HepG2 (cell line): ENCODE data around the gene PTBP2. TPM values are rescaled to one million over a fixed set of nuclear protein-coding genes. Genes with fewer than 3 reads are reported as not detected.
A peak's percentile ranks its signal among the peaks of the same experiment; 100 is the strongest.

Source experiments
- ATAC-seq: fragments of 200-7000 bp; cut with Tn5 transposase; 3 replicates; pipeline ENCODE4 v1.9.1; 2020; ENCODE audit warnings: mild to moderate bottlenecking, moderate library complexity
- BruUV-seq: library from RNA; stranded (reverse); fragments of 400-500 nt; replicated peaks from 2 replicates; lab custom pipeline; 2021; lab: Mats Ljungman, UMichigan
- CTCF ChIA-PET: fragments of 300-600 bp; formaldehyde crosslinking; extraction: SDS; loops from one replicate; lab custom pipeline; 2021; ENCODE audit warnings: low total read pairs, inconsistent platforms, low intra/inter-chr PET ratio; lab: Yijun Ruan, JAX
- POLR2A ChIA-PET: fragments of 350-600 bp; sonication (Branson Sonifier 250); formaldehyde crosslinking; loops from one replicate; lab custom pipeline; 2020; ENCODE audit warnings: antibody characterized with exemption, inconsistent platforms; lab: Yijun Ruan, JAX
- DNase-seq: peaks from one replicate; pipeline ENCODE4 v3.0.0-alpha.2; 2015; ENCODE audit warnings: low spot score
- FAIRE-seq: peaks from 3 replicates; lab custom pipeline; 2011; peaks lifted over from hg19 to GRCh38; lab: Jason Lieb, UNC
- H2AFZ ChIP-seq: one replicate; pipeline ENCODE4 v1.6.1; 2011; ENCODE audit warnings: low read length, inconsistent platforms
- H3K27ac ChIP-seq: fragments of 300-600 bp; 3 replicates; pipeline ENCODE4 v1.8.0; 2011; ENCODE audit warnings: mixed run types, mild to moderate bottlenecking, mixed read lengths, low read length, inconsistent platforms; ENCODE audit not compliant: insufficient read depth; ENCODE audit errors: extremely low read length
- H3K27me3 ChIP-seq, 2 experiments: fragments of 200-600 bp in 1 of 2; 2 replicates in 1 of 2; 3 replicates in 1 of 2; pipeline versions ENCODE4 v1.6.0 to v1.8.0; 2011; ENCODE audit warnings: low read length in 2 of 2, mild to moderate bottlenecking in 2 of 2, moderate library complexity in 2 of 2, inconsistent platforms in 1 of 2; ENCODE audit not compliant: insufficient read depth in 2 of 2, control insufficient read depth in 1 of 2
- H3K36me3 ChIP-seq, 2 experiments: fragments of 200-600 bp in 1 of 2; replicated peaks in 1 of 2; 2 replicates in 1 of 2; 3 replicates in 1 of 2; pipeline versions ENCODE4 v1.5.1 to v1.8.0; 2011; ENCODE audit warnings: low read length in 2 of 2, inconsistent platforms in 1 of 2; ENCODE audit not compliant: insufficient read depth in 2 of 2, control insufficient read depth in 1 of 2
- H3K4me1 ChIP-seq: 2 replicates; pipeline ENCODE4 v1.5.1; 2012; ENCODE audit warnings: low read length, inconsistent platforms; ENCODE audit not compliant: insufficient read depth
- H3K4me2 ChIP-seq: 2 replicates; pipeline ENCODE4 v1.6.0; 2011; ENCODE audit warnings: low read depth, low read length, inconsistent platforms
- H3K4me3 ChIP-seq, 3 experiments: fragments of 200-600 bp in 1 of 3; sonication (generic), shearing (Covaris generic) in 1 of 3; replicated peaks in 1 of 3; 2 replicates each; pipeline ENCODE4 v1.5.1; 2011 to 2016; ENCODE audit warnings: low read length in 3 of 3, inconsistent platforms in 2 of 3, low read depth in 2 of 3, mild to moderate bottlenecking in 2 of 3, control low read depth in 1 of 3, mixed read lengths in 1 of 3; ENCODE audit not compliant: insufficient read depth in 1 of 3
- H3K79me2 ChIP-seq: one replicate; pipeline ENCODE4 v1.6.1; 2011; ENCODE audit warnings: low read length, inconsistent platforms; ENCODE audit not compliant: insufficient read depth
- H3K9ac ChIP-seq: 2 replicates; pipeline ENCODE4 v1.6.0; 2011; ENCODE audit warnings: mild to moderate bottlenecking, low read depth, low read length, inconsistent platforms; ENCODE audit not compliant: insufficient read depth
- H3K9me3 ChIP-seq: 2 replicates; pipeline ENCODE4 v1.5.1; 2012; ENCODE audit warnings: mild to moderate bottlenecking, low read length
- H4K20me1 ChIP-seq: 2 replicates; pipeline ENCODE4 v1.6.0; 2011; ENCODE audit warnings: inconsistent platforms, mild to moderate bottlenecking, low read length, moderate library complexity; ENCODE audit not compliant: insufficient read depth
- ARID3A ChIP-seq: IDR thresholded peaks from 2 replicates; pipeline ENCODE4 v1.6.1; 2012; ENCODE audit warnings: low read depth, low read length, improper control_type of control experiment
- ARID5B ChIP-seq: IDR thresholded peaks from 2 replicates; pipeline ENCODE4 v1.4.0; 2020; ENCODE audit warnings: mild to moderate bottlenecking, missing genetic modification reagents
- GATAD2A ChIP-seq: IDR thresholded peaks from 2 replicates; pipeline ENCODE4 v1.6.1; 2016
- HHEX ChIP-seq: IDR thresholded peaks from 2 replicates; pipeline ENCODE4 v1.6.1; 2016; ENCODE audit warnings: control low read depth
- HNRNPK ChIP-seq: fragments of 200-400 bp; formaldehyde crosslinking; IDR thresholded peaks from 2 replicates; pipeline ENCODE4 v1.6.1; 2018; ENCODE audit warnings: low read length, low read depth, moderate library complexity, mild to moderate bottlenecking; ENCODE audit not compliant: poor library complexity, severe bottlenecking
- MED1 ChIP-seq: sonication (generic); formaldehyde crosslinking; IDR thresholded peaks from 2 replicates; pipeline ENCODE4 v1.4.0; 2020; ENCODE audit warnings: missing genetic modification reagents
- ZNF484 ChIP-seq: sonication (generic); formaldehyde crosslinking; IDR thresholded peaks from 2 replicates; pipeline ENCODE4 v1.5.1; 2020; ENCODE audit warnings: mild to moderate bottlenecking, low read depth, missing genetic modification reagents, borderline replicate concordance
- ZNF710 ChIP-seq: sonication (generic); formaldehyde crosslinking; IDR thresholded peaks from 2 replicates; pipeline ENCODE4 v1.5.0; 2020; ENCODE audit warnings: mild to moderate bottlenecking, missing genetic modification reagents, borderline replicate concordance
- WGBS: methylation state at CpG from one replicate; pipeline ENCODE4 v1.1.6; 2017; ENCODE audit warnings: low lambda C conversion rate; 5-methylcytosine and 5-hydroxymethylcytosine counted together
- in situ Hi-C: cut with HindIII; loops from 2 replicates; pipeline ENCODE4 v1.10.0; 2017; ENCODE audit warnings: low pct_unique_long_range_greater_than_20kb; ENCODE audit not compliant: extremely low pct_ligation_motif_present
- intact Hi-C: fragments of 100-400 bp; cut with micrococcal nuclease; formaldehyde crosslinking; loops from one replicate; pipeline ENCODE4 v1.10.0; 2022; ENCODE audit not compliant: unreplicated experiment
- polyA plus RNA-seq, 8 experiments: library from polyadenylated mRNA; depleted of rRNA in 3 of 8; stranded (reverse) in 7 of 8; unstranded in 1 of 8; fragments of >200 nt; fragmentation: Illumina TruSeq in 4 of 8; extraction: Trizol in 4 of 8; gene quantifications; 2 replicates each; pipeline versions ENCODE4 v1.2.1 to v1.2.3, GENCODE V29; 2011 to 2016; ENCODE audit warnings: low read depth in 4 of 8, missing spikeins in 1 of 8, mixed read lengths in 1 of 8; ENCODE audit not compliant: insufficient read depth in 1 of 8
- total RNA-seq, 5 experiments: library from RNA; depleted of rRNA; stranded (reverse); fragments of >200 nt; fragmentation: Illumina TruSeq; extraction: Trizol; gene quantifications; 2 replicates each; pipeline ENCODE4 v1.2.3, GENCODE V29; 2016; ENCODE audit warnings: low read depth in 1 of 5

Gene PTBP2
- total and polyA plus RNA-seq, 2 of the 13 experiments (the other 11 are each of a cell fraction or from before 2014, with no cell fraction given): 10.5 to 14.1 TPM

GRCh38 chr1:96771847-96772246 is 50.3 kb downstream of the PTBP2 start:
- TF ChIP-seq MED1 (CRISPR knock-in tag): 0 out of 2 replicates have a peak, but pooled peaks have one; percentile 1
- no peak for TF ChIP-seq ZNF484 (CRISPR knock-in tag)
- Histone ChIP-seq H3K9ac (peak overlapping the region; percentile 10; the same call in 1 of the 2 replicates), H2AFZ (no peak overlapping the region), H3K4me1 (peaks cover 24% of the 10 kb centered on the region), H3K27ac (peak overlapping the region; percentile 78), H4K20me1 (no peaks in the 10 kb centered on the region), H3K4me2 (peak overlapping the region; percentile 58), H3K27me3 (no peaks in the 10 kb centered on the region), H3K9me3 (no peaks in the 10 kb centered on the region), H3K4me3 (peak overlapping the region in 1 of 3 experiments; percentile 6; a peak in 1 of 6 replicates), H3K79me2 (peaks cover 3% of the 10 kb centered on the region), H3K36me3 (peaks cover 0 to 9% of the 10 kb centered on the region in 2 experiments; a peak in 4 of 5 replicates)
- ChIA-PET CTCF (no interaction called here), POLR2A (no interaction called here)
- FAIRE-seq (peak; percentile 12), DNase-seq (no peak), ATAC-seq (peak; percentile 63)
- in situ Hi-C loops (no loop called here), intact Hi-C loops (loop anchor here (10.0 kb wide), 1 partner anchor 47 kb away; the partner anchor contains the start of gene PTBP2)
- no TSS peak for BruUV-seq
- WGBS: 59% methylated on average over 2 of the region's 2 CpGs

GRCh38 chr1:96772349-96772748 is 50.8 kb downstream of the PTBP2 start:
- Histone ChIP-seq H4K20me1 (no peaks in the 10 kb centered on the region), H3K9ac (no peak overlapping the region; the same call in 1 of the 2 replicates), H3K36me3 (peaks cover 0 to 14% of the 10 kb centered on the region in 2 experiments; a peak in 4 of 5 replicates), H3K27ac (peak overlapping the region; percentile 78), H2AFZ (no peak overlapping the region), H3K9me3 (no peaks in the 10 kb centered on the region), H3K4me3 (peak overlapping the region in 1 of 3 experiments; percentile 6; a peak in 1 of 6 replicates), H3K27me3 (no peaks in the 10 kb centered on the region), H3K79me2 (no peaks in the 10 kb centered on the region), H3K4me1 (peaks cover 24% of the 10 kb centered on the region), H3K4me2 (peak overlapping the region; percentile 58)
- BruUV-seq: no TSS peak
- FAIRE-seq (peak; percentile 43), DNase-seq (peak; percentile 83), ATAC-seq (peak; percentile 100)
- ChIA-PET CTCF (no interaction called here), POLR2A (no interaction called here)
- WGBS: 5% methylated on average over 1 of the region's 1 CpG
- intact Hi-C loops (loop anchor here (10.0 kb wide), 1 partner anchor 48 kb away; the partner anchor contains the start of gene PTBP2), in situ Hi-C loops (no loop called here)
- TF ChIP-seq HHEX (CRISPR knock-in tag) (no peak), HNRNPK (peak; percentile 39), ARID3A (0 out of 2 replicates have a peak, but pooled peaks have one; percentile 23), ARID5B (CRISPR knock-in tag) (peak; percentile 55; the same call in 1 of the 2 replicates), GATAD2A (CRISPR knock-in tag) (peak; percentile 49), ZNF710 (CRISPR knock-in tag) (peak; percentile 72; the same call in 1 of the 2 replicates)
